ENCODE measurements around the gene TMEM43.

TMEM43 gene

GRCh38 chr3:14125193-14126016, 553 bp downstream of the TMEM43 start:
- Histone ChIP-seq H3K4me1 (ENCODE audit: control insufficient read depth, insufficient read depth, low read depth, low read length) (peaks cover 19% of the 10 kb centered on the region), H3K27ac (ENCODE audit: low read length, poor library complexity, severe bottlenecking) (peak overlapping the region; percentile 91), H3K79me1 (replicated peaks; ENCODE audit: low read length, poor library complexity, severe bottlenecking) (peaks cover 45% of the 10 kb centered on the region), H3K9me3 (ENCODE audit: control insufficient read depth, low read length) (no peaks in the 10 kb centered on the region), H3K23ac (ENCODE audit: low read length in 2 of 2) (peak overlapping the region in 1 of 2 experiments; percentile 80), H3K36me3 (ENCODE audit: control insufficient read depth in 1 of 2, insufficient read depth in 2 of 2, low read depth in 1 of 2, low read length in 2 of 2) (peaks cover 25 to 54% of the 10 kb centered on the region in 2 experiments), H4K91ac (ENCODE audit: low read length) (peak overlapping the region; percentile 61), H4K8ac (ENCODE audit: low read length) (peak overlapping the region; percentile 68), H2BK5ac (ENCODE audit: low read depth, low read length, poor library complexity, severe bottlenecking) (peak overlapping the region; percentile 2), H3K4ac (ENCODE audit: low read depth in 1 of 2, low read length in 2 of 2) (peak overlapping the region; percentile 32 to 73), H2BK15ac (ENCODE audit: low read depth, poor library complexity, severe bottlenecking) (no peak overlapping the region), H3K14ac (ENCODE audit: low read length in 2 of 2) (peak overlapping the region in 1 of 2 experiments; percentile 94), H2BK12ac (ENCODE audit: low read length in 2 of 2) (peak overlapping the region in 1 of 2 experiments; percentile 2), H2AFZ (ENCODE audit: low read depth, low read length) (peak overlapping the region; percentile 89), H3K4me2 (ENCODE audit: low read length, poor library complexity, severe bottlenecking) (peak overlapping the region; percentile 85), H3K4me3 (ENCODE audit: insufficient read depth in 1 of 2, low read depth in 1 of 2, low read length in 2 of 2) (peak overlapping the region; percentile 91 to 100), H3K9ac (ENCODE audit: low read length) (peak overlapping the region; percentile 99), H3K27me3 (ENCODE audit: control insufficient read depth in 1 of 2, insufficient read depth in 1 of 2, low read length in 2 of 2) (no peaks in the 10 kb centered on the region), H3K18ac (ENCODE audit: low read depth in 1 of 2, low read length in 2 of 2) (peak overlapping the region; percentile 75 to 94), H2BK120ac (ENCODE audit: low read depth, low read length) (peak overlapping the region; percentile 45), H2AK5ac (ENCODE audit: low read length, severe bottlenecking) (no peak overlapping the region)
- peak; percentile 95 for DNase-seq
- WGBS: under 1% methylated on average over 41 of the region's 44 CpGs

- peak overlapping the region in 1 of 2 experiments; percentile 34 for H3K23ac ChIP-seq (ENCODE audit: low read length in 2 of 2)
- H3K36me3 ChIP-seq (ENCODE audit: control insufficient read depth in 1 of 2, insufficient read depth in 2 of 2, low read depth in 1 of 2, low read length in 2 of 2): peaks cover 33 to 56% of the 10 kb centered on the region in 2 experiments
- WGBS: 56% methylated on average over 11 of the region's 11 CpGs
- H3K27ac ChIP-seq (ENCODE audit: low read length, poor library complexity, severe bottlenecking): peak overlapping the region; percentile 70
- no peaks in the 10 kb centered on the region for H3K27me3 ChIP-seq (ENCODE audit: control insufficient read depth in 1 of 2, insufficient read depth in 1 of 2, low read length in 2 of 2)
- H3K4ac ChIP-seq (ENCODE audit: low read depth in 1 of 2, low read length in 2 of 2): no peak overlapping the region
- H2BK12ac ChIP-seq (ENCODE audit: low read length in 2 of 2): no peak overlapping the region
- H3K79me1 ChIP-seq (replicated peaks; ENCODE audit: low read length, poor library complexity, severe bottlenecking): peaks cover 53% of the 10 kb centered on the region
- no peaks in the 10 kb centered on the region for H3K9me3 ChIP-seq (ENCODE audit: control insufficient read depth, low read length)
- H4K8ac ChIP-seq (ENCODE audit: low read length): no peak overlapping the region
- peaks cover 19% of the 10 kb centered on the region for H3K4me1 ChIP-seq (ENCODE audit: control insufficient read depth, insufficient read depth, low read depth, low read length)
- no peak overlapping the region for H2BK120ac ChIP-seq (ENCODE audit: low read depth, low read length)
- no peak overlapping the region for H3K14ac ChIP-seq (ENCODE audit: low read length in 2 of 2)
- H2BK5ac ChIP-seq (ENCODE audit: low read depth, low read length, poor library complexity, severe bottlenecking): no peak overlapping the region
- H3K4me2 ChIP-seq (ENCODE audit: low read length, poor library complexity, severe bottlenecking): peak overlapping the region; percentile 85
- H3K18ac ChIP-seq (ENCODE audit: low read depth in 1 of 2, low read length in 2 of 2): peak overlapping the region in 1 of 2 experiments; percentile 71
- H3K4me3 ChIP-seq (ENCODE audit: insufficient read depth in 1 of 2, low read depth in 1 of 2, low read length in 2 of 2): peak overlapping the region; percentile 56 to 100
- H2BK15ac ChIP-seq (ENCODE audit: low read depth, poor library complexity, severe bottlenecking): peak overlapping the region; percentile 48
- no peak overlapping the region for H4K91ac ChIP-seq (ENCODE audit: low read length)
- H2AK5ac ChIP-seq (ENCODE audit: low read length, severe bottlenecking): no peak overlapping the region
- H2AFZ ChIP-seq (ENCODE audit: low read depth, low read length): peak overlapping the region; percentile 15
- peak; percentile 25 for DNase-seq
- H3K9ac ChIP-seq (ENCODE audit: low read length): peak overlapping the region; percentile 99
Observed at GRCh38 chr3:14126017-14126886, 1.4 kb downstream of the TMEM43 start.

GRCh38 chr3:14126887-14127505, 2.1 kb downstream of the TMEM43 start:
- Histone ChIP-seq H3K4me1 (ENCODE audit: control insufficient read depth, insufficient read depth, low read depth, low read length) (peaks cover 19% of the 10 kb centered on the region), H2AFZ (ENCODE audit: low read depth, low read length) (no peak overlapping the region), H2BK5ac (ENCODE audit: low read depth, low read length, poor library complexity, severe bottlenecking) (no peak overlapping the region), H2BK12ac (ENCODE audit: low read length in 2 of 2) (no peak overlapping the region), H3K9ac (ENCODE audit: low read length) (peak overlapping the region; percentile 99), H3K14ac (ENCODE audit: low read length in 2 of 2) (no peak overlapping the region), H4K91ac (ENCODE audit: low read length) (no peak overlapping the region), H3K18ac (ENCODE audit: low read depth in 1 of 2, low read length in 2 of 2) (no peak overlapping the region), H3K36me3 (ENCODE audit: control insufficient read depth in 1 of 2, insufficient read depth in 2 of 2, low read depth in 1 of 2, low read length in 2 of 2) (peaks cover 41 to 56% of the 10 kb centered on the region in 2 experiments), H3K23ac (ENCODE audit: low read length in 2 of 2) (no peak overlapping the region), H3K79me1 (replicated peaks; ENCODE audit: low read length, poor library complexity, severe bottlenecking) (peaks cover 55% of the 10 kb centered on the region), H2BK120ac (ENCODE audit: low read depth, low read length) (no peak overlapping the region), H2AK5ac (ENCODE audit: low read length, severe bottlenecking) (no peak overlapping the region), H3K27ac (ENCODE audit: low read length, poor library complexity, severe bottlenecking) (no peak overlapping the region), H3K4me2 (ENCODE audit: low read length, poor library complexity, severe bottlenecking) (no peak overlapping the region), H3K27me3 (ENCODE audit: control insufficient read depth in 1 of 2, insufficient read depth in 1 of 2, low read length in 2 of 2) (no peaks in the 10 kb centered on the region), H2BK15ac (ENCODE audit: low read depth, poor library complexity, severe bottlenecking) (no peak overlapping the region), H3K4me3 (ENCODE audit: insufficient read depth in 1 of 2, low read depth in 1 of 2, low read length in 2 of 2) (peak overlapping the region in 1 of 2 experiments; percentile 100), H3K4ac (ENCODE audit: low read depth in 1 of 2, low read length in 2 of 2) (no peak overlapping the region), H3K9me3 (ENCODE audit: control insufficient read depth, low read length) (no peaks in the 10 kb centered on the region), H4K8ac (ENCODE audit: low read length) (no peak overlapping the region)
- 94% methylated on average over 3 of the region's 5 CpGs for WGBS
- DNase-seq: peak; percentile 27
